GM04504 (cell line): Measurements from ENCODE around the gene STRADB.
"Not testable (repeated sequence)": the region's sequence is repeated elsewhere in the genome, so short reads cannot be mapped to it uniquely, and the experiment has no call there.

ENCODE experiments used
- DNase-seq: peaks from one replicate; pipeline ENCODE4 v3.0.0-alpha.2; 2012; ENCODE audit warnings: low read depth

Gene STRADB

DNA sequence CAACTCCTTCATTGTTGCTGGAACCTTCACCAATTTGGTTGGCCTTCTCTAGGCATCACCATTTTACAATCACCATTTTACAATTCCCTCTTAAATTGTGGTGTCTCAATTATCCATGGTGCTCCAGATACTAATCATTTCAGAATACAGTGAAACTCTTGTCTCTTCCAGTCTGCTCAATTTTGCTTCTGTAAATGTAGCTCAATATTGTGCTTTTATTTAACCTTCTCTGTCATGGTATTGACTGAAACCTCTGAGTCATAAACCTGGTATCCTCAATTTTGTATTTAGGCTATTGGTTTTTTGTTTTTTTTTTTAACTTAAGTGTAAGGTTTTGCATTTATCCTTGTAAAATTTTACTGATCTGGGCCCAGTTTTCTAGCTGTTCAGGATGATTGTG, 16.1 kb downstream of the STRADB start:
- no peak for DNase-seq

DNA sequence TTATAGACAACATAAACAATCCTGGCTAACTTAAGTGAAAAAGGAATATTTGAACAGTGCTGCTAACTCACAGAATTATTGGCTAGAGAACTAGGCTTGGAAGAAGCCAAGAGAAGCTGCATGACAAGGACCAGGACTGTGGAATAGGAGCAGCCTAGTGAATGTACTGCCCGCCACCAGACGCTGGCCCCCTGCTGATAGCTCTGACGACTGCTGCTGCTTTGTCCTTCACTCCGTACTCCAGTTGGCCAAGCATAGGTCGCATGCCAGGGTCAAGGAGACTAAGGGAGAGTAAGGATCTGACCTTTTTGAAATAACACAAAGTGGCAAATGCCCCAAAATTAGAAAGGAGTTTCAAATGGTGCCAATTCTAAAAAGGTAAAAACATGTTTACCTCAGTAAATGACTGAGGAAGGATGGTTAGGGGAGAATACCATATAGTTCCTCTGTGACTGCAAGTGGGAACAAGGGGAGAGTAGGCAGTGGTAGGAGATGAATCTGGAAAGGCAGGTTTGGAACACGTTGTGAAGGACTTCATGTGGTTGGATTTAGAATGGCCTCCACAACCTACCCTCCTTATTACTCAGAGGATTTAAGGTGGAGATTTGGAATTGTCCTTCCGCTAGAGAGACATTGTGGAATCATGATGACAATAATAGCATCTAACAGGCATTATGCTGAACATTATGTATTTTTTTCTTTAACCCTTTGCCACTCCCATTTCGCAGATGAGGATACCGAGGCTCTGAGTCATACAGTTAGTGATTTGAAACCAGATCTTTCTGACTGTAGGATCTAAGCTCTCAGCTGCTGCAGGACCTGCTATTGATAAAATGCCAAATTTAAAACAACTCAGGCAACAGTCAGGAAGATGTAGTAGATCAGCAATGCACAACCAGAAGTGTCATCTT, 19.5 kb downstream of the STRADB start:
- no peak for DNase-seq

- DNase-seq: no peak
Observed at GRCh38 chr2:201471732-201472393, 20.3 kb downstream of the STRADB start.

GRCh38 chr2:201472411-201472810, 20.9 kb downstream of the STRADB start:
- no peak for DNase-seq

DNA sequence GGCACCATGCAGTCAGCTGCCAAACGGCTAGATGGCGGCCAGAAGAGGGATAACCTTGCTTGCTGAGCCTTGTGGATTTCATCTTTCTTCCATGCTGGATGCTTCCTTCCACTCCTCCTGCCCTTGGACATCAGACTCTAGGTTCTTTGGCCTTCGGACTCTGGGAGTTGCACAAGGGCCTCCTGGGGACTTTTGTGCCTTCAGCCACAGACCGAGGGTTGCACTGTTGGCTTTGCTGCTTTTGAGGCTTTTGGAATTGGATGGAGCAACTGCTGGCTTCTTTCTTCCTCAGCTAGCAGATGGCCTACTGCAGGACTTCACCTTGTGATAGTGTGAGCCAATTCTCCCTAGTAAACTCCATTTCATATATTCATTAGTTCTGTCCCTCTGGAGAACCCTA, 31.0 kb downstream of the STRADB start:
- DNase-seq: no peak

DNA sequence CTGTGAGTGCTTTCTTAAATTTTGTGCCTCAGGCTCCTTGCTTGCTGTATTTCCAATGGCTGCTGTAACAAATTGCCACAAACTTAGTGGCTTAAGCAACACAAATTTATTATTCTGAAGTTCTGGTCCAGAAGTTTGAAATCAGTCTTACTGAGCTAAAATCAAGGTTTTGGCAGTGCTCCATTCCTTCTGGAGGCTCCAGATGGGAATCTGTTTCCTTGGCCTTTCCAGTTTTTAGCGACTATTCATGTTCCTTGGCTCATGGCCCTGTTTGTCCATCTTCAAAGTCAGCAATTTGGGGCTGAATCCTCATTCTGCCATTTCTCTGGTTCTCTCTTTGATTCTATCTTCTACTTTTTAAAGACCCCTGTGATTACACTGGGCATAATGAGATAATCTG, 31.8 kb downstream of the STRADB start:
- no peak for DNase-seq

DNA sequence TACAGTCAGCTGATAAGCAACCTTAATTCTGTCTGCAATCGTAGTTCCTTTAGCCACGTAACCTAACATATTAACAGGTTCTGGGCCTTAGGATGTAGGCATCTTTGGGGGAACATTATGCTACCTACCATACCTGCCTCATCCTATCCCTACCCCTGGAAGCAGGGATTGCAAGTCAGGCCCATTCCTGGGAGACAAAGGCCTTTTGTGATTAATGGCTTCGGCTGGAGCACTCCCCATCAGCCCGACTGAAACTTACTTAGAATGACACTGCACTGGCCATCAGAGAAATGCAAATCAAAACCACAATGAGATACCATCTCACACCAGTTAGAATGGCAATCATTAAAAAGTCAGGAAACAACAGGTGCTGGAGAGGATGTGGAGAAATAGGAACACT, 32.2 kb downstream of the STRADB start:
- DNase-seq: not testable (repeated sequence)

- DNase-seq: peak; percentile 40
Observed at GRCh38 chr2:201484805-201485204, 33.3 kb downstream of the STRADB start.

DNA sequence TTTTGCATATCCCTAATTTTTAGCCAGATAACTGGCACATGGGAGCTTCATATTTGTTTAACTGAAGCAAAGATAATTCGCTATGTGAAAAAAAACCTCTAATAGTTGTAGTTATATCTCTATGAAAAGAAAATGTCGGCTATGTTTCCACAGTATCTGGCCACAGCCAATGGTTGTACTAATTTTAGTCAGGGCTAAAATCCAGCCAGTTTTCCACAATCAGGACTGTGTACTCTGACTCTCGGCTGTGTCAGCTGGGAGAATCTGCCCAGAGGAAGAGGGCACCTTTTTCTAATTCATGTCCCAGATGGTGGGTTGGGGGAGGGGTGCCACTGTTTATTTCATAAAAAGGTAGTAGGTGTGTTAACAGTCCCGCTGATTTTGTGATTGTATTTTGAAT, 38.8 kb downstream of the STRADB start:
- DNase-seq: no peak

- DNase-seq: no peak
Observed at GRCh38 chr2:201496785-201497184, 45.2 kb downstream of the STRADB start.

GRCh38 chr2:201500534-201500933, 49.0 kb downstream of the STRADB start:
- no peak for DNase-seq

DNA sequence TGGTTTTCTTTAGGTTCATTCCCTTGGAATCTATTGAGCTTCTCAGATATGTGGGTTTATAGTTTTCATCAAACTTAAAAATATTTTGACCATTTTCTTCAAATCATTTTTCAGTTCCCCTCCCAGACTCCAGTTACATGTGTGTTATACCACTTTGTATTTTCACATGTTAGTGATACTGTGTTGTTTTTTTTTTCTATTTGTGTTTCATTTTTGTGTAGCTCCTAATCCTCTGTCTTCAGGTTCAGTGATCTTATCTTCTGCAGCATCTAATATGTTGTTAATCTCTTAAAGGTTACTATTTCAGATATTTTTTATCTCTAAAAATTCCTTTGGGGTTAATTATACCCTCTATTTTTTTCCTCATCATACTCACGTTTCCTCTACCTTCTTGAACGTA, 51.2 kb downstream of the STRADB start:
- DNase-seq: no peak

GRCh38 chr2:201507725-201508124, 56.2 kb downstream of the STRADB start:
- DNase-seq: no peak

GRCh38 chr2:201513271-201513670, 61.7 kb downstream of the STRADB start:
- no peak for DNase-seq

GRCh38 chr2:201515573-201516246, 64.2 kb downstream of the STRADB start:
- DNase-seq: no peak

- DNase-seq: no peak
Observed at GRCh38 chr2:201517094-201517493, 65.6 kb downstream of the STRADB start.

DNA sequence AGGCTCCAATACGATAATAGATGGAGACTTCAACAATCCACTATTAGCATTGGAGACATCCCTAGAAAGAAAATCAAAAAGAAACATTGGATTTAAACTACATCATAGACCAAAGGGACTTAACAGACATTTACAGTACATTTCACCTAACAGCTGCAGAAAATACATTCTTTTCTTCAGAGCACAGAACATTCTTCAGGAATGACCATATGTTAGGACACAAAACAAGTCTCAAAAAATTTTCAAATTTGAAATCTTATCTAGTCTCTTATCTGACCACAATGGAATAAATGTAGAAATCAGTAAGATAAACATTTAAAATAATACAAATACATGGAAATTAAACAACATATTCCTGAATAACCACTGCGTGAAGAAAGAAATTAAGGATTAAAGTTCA, 68.7 kb downstream of the STRADB start:
- no peak for DNase-seq

GRCh38 chr2:201522965-201523364, 71.4 kb downstream of the STRADB start:
- no peak for DNase-seq

- DNase-seq: no peak
Observed at GRCh38 chr2:201523506-201523905, 72.0 kb downstream of the STRADB start.
